ENCODE data around the gene DNAJC22.

- no peak for TF ChIP-seq CTCF (IDR thresholded peaks at IDR 0.05)
- no peak for TF ChIP-seq POLR2A (IDR thresholded peaks at IDR 0.05)
Measured at GRCh38 chr12:49335118-49335954, 11.4 kb upstream of the DNAJC22 start.
